Fibroblast of the aortic adventitia (primary cell): ENCODE data around the gene GBGT1. TPM values are rescaled to one million over a fixed set of nuclear protein-coding genes. Genes with fewer than 3 reads are reported as not detected.

Experiments
- DNase-seq: peaks from one replicate; pipeline ENCODE4 v3.0.0-alpha.2; 2010; ENCODE audit warnings: low read depth
- H3K4me3 ChIP-seq: 2 replicates; pipeline ENCODE4 v1.5.1; 2011; ENCODE audit warnings: low read depth, mild to moderate bottlenecking, control low read depth, low read length, moderate library complexity
- CTCF ChIP-seq: IDR thresholded peaks from 2 replicates; pipeline ENCODE4 v1.5.1; 2011; ENCODE audit warnings: mild to moderate bottlenecking, low read length, control low read depth, inconsistent platforms; ENCODE audit not compliant: insufficient read depth
- total RNA-seq: library from RNA; depleted of rRNA; stranded (reverse); fragments of >200 nt; gene quantifications from 2 replicates; pipeline ENCODE4 v1.2.3, GENCODE V29; 2012; ENCODE audit warnings: low replicate concordance

GBGT1 gene
- total RNA-seq, 1 donor = 1.6 TPM

GRCh38 chr9:133130685-133131244 is 32.9 kb downstream of the GBGT1 start:
- DNase-seq = no peak
- no peak for TF ChIP-seq CTCF
- H3K4me3 ChIP-seq = no peak overlapping the region

GRCh38 chr9:133129001-133129795 is 34.5 kb downstream of the GBGT1 start:
- DNase-seq = no peak
- TF ChIP-seq CTCF = no peak
- H3K4me3 ChIP-seq = no peak overlapping the region

GRCh38 chr9:133128152-133128551 is 35.6 kb downstream of the GBGT1 start:
- H3K4me3 ChIP-seq = no peak overlapping the region
- no peak for TF ChIP-seq CTCF
- no peak for DNase-seq

- DNase-seq = no peak
- H3K4me3 ChIP-seq = no peak overlapping the region
- TF ChIP-seq CTCF = no peak
Measured at GRCh38 chr9:133127340-133127981, 36.3 kb downstream of the GBGT1 start.

GRCh38 chr9:133126697-133127339 is 36.9 kb downstream of the GBGT1 start:
- DNase-seq = no peak
- H3K4me3 ChIP-seq = no peak overlapping the region
- TF ChIP-seq CTCF = no peak

DNA sequence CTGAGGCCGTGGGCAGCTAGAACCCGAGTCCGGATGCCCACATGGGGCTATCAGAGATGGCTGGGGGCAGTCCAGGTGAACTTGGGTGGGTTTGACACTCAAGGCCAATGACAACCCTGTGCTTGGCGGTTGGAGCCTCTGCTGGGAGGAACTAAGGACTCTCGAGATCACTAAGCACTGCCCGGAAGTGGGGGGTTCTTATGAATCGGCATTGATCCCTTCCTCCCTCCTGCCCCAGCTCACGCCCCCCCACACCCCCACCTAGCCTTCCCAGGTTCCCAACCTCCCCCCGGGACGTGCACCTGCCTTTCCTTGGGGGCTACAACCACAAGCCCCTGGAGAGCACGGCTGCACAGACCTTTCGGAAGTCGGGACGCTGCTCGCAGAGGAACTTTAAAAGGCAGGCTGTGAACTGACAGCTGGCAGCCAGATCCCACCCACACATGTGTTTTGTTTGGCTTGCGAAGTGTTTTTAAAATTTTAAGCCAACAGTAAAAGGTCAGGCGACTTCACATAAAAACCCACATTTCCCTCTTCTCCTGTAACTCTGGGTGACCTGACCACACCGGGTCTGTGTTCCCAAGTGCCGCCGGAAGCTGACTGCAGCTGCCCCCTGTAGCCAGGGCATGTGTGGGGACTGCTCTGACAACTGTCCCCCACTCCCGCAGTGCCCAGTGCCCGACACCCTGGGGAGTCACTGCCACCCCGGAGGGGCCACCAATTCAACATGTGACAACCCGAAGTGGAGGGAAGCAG is 37.6 kb downstream of the GBGT1 start:
- H3K4me3 ChIP-seq = no peak overlapping the region
- DNase-seq = peak; percentile 52
- TF ChIP-seq CTCF = no peak
